Measurements from ENCODE around the gene ZBTB7B.

The ZBTB7B gene

GRCh38 chr1:155007251-155007828, 4.7 kb downstream of the ZBTB7B start:
- no peak for TF ChIP-seq CTCF (IDR thresholded peaks at IDR 0.05; ENCODE audit: low read depth, low read length)
- H3K4me3 ChIP-seq (ENCODE audit: low read depth, low read length): no peak overlapping the region

GRCh38 chr1:155008015-155008941, 5.7 kb downstream of the ZBTB7B start:
- TF ChIP-seq CTCF (IDR thresholded peaks at IDR 0.05; ENCODE audit: low read depth, low read length): no peak
- no peak overlapping the region for H3K4me3 ChIP-seq (ENCODE audit: low read depth, low read length)

GRCh38 chr1:155009221-155009711, 6.7 kb downstream of the ZBTB7B start:
- H3K4me3 ChIP-seq (ENCODE audit: low read depth, low read length): no peak overlapping the region
- TF ChIP-seq CTCF (IDR thresholded peaks at IDR 0.05; ENCODE audit: low read depth, low read length): no peak

- TF ChIP-seq CTCF (IDR thresholded peaks at IDR 0.05; ENCODE audit: low read depth, low read length): no peak
- no peak overlapping the region for H3K4me3 ChIP-seq (ENCODE audit: low read depth, low read length)
Measured at GRCh38 chr1:155009742-155010141, 7.1 kb downstream of the ZBTB7B start.

- no peak for TF ChIP-seq CTCF (IDR thresholded peaks at IDR 0.05; ENCODE audit: low read depth, low read length)
- no peak overlapping the region for H3K4me3 ChIP-seq (ENCODE audit: low read depth, low read length)
Measured at GRCh38 chr1:155010211-155010918, 7.8 kb downstream of the ZBTB7B start.

GRCh38 chr1:155011004-155011416, 8.4 kb downstream of the ZBTB7B start:
- no peak overlapping the region for H3K4me3 ChIP-seq (ENCODE audit: low read depth, low read length)

More at GRCh38 chr1:155011004-155011416, 8.4 kb downstream of the ZBTB7B start:
- no peak for TF ChIP-seq CTCF (IDR thresholded peaks at IDR 0.05; ENCODE audit: low read depth, low read length)

Measured in WI38 (cell line).